H9 (cell line): Measurements from ENCODE around the gene COG3. TPM values are rescaled to one million over a fixed set of nuclear protein-coding genes. Genes with fewer than 3 reads are reported as not detected.

Experiments used
- DNase-seq: peaks from one replicate; pipeline ENCODE4 v3.0.0-alpha.2; 2017
- H2AFZ ChIP-seq: one replicate; pipeline ENCODE4 v1.6.1; 2013; ENCODE audit warnings: mild to moderate bottlenecking, low read length, control low read depth, moderate library complexity
- H2AK5ac ChIP-seq: 2 replicates; pipeline ENCODE4 v1.6.1; 2013; ENCODE audit warnings: low read length, control low read depth, mixed read lengths; ENCODE audit not compliant: insufficient read length
- H2BK120ac ChIP-seq: one replicate; pipeline ENCODE4 v1.6.1; 2013; ENCODE audit warnings: low read depth, mild to moderate bottlenecking, low read length, control low read depth, inconsistent platforms; ENCODE audit not compliant: poor library complexity, severe bottlenecking
- H2BK12ac ChIP-seq: 2 replicates; pipeline ENCODE4 v1.6.1; 2013; ENCODE audit warnings: low read length, control low read depth, mixed read lengths, low read depth; ENCODE audit not compliant: insufficient read length
- H2BK15ac ChIP-seq: 2 replicates; pipeline ENCODE4 v1.6.1; 2013; ENCODE audit warnings: low read depth, low read length, control low read depth
- H2BK20ac ChIP-seq: one replicate; pipeline ENCODE4 v1.6.1; 2013; ENCODE audit warnings: low read depth, mild to moderate bottlenecking, low read length, control low read depth, inconsistent platforms; ENCODE audit not compliant: poor library complexity, severe bottlenecking
- H2BK5ac ChIP-seq: 2 replicates; pipeline ENCODE4 v1.6.1; 2013; ENCODE audit warnings: low read length, control low read depth, mixed read lengths; ENCODE audit not compliant: insufficient read length
- H3K14ac ChIP-seq: 2 replicates; pipeline ENCODE4 v1.6.1; 2013; ENCODE audit warnings: low read length, control low read depth; ENCODE audit not compliant: insufficient read depth
- H3K18ac ChIP-seq: 2 replicates; pipeline ENCODE4 v1.6.1; 2013; ENCODE audit warnings: low read depth, mild to moderate bottlenecking, mixed read lengths, low read length, control low read depth; ENCODE audit not compliant: insufficient read length
- H3K23ac ChIP-seq: 2 replicates; pipeline ENCODE4 v1.6.1; 2013; ENCODE audit warnings: low read length, control low read depth, mixed read lengths, low read depth; ENCODE audit not compliant: insufficient read length
- H3K23me2 ChIP-seq: 2 replicates; pipeline ENCODE4 v1.6.1; 2013; ENCODE audit warnings: low read depth, mild to moderate bottlenecking, mixed read lengths, low read length, control low read depth; ENCODE audit not compliant: insufficient read length, poor library complexity, severe bottlenecking
- H3K27ac ChIP-seq: 2 replicates; pipeline ENCODE4 v1.5.1; 2013; ENCODE audit warnings: low read length, control low read depth, mixed read lengths, low read depth; ENCODE audit not compliant: insufficient read length
- H3K27me3 ChIP-seq: 2 replicates; pipeline ENCODE4 v1.6.1; 2013; ENCODE audit warnings: low read length, control low read depth, inconsistent platforms; ENCODE audit not compliant: insufficient read depth
- H3K4ac ChIP-seq: 2 replicates; pipeline ENCODE4 v1.6.1; 2013; ENCODE audit warnings: low read depth, mild to moderate bottlenecking, control low read depth, inconsistent platforms, low read length, moderate library complexity
- H3K4me1 ChIP-seq: 2 replicates; pipeline ENCODE4 v1.6.1; 2013; ENCODE audit warnings: low read length, control low read depth, inconsistent platforms; ENCODE audit not compliant: insufficient read depth
- H3K4me2 ChIP-seq: 2 replicates; pipeline ENCODE4 v1.6.1; 2013; ENCODE audit warnings: low read length, control low read depth, mixed read lengths; ENCODE audit not compliant: insufficient read length, insufficient read depth
- H3K56ac ChIP-seq: 2 replicates; pipeline ENCODE4 v1.6.1; 2013; ENCODE audit warnings: low read depth, mild to moderate bottlenecking, mixed read lengths, low read length, control low read depth; ENCODE audit not compliant: insufficient read length
- H3K79me1 ChIP-seq: 2 replicates; pipeline ENCODE4 v1.6.1; 2013; ENCODE audit warnings: low read depth, mild to moderate bottlenecking, moderate library complexity, low read length, control low read depth, inconsistent platforms; ENCODE audit not compliant: insufficient read depth, poor library complexity, severe bottlenecking
- H3K79me2 ChIP-seq: 2 replicates; pipeline ENCODE4 v1.6.1; 2013; ENCODE audit warnings: low read length, control low read depth, inconsistent platforms; ENCODE audit not compliant: insufficient read depth
- H3K9ac ChIP-seq: 2 replicates; pipeline ENCODE4 v1.6.1; 2013; ENCODE audit warnings: low read length, control low read depth, mixed read lengths; ENCODE audit not compliant: insufficient read length; ENCODE audit errors: extremely low read depth
- H3K9me3 ChIP-seq: one replicate; pipeline ENCODE4 v1.6.1; 2013; ENCODE audit warnings: low read depth, low read length, inconsistent platforms; ENCODE audit not compliant: control insufficient read depth
- H3T11ph ChIP-seq: one replicate; pipeline ENCODE4 v1.6.1; 2013; ENCODE audit warnings: mild to moderate bottlenecking, low read length, control low read depth, inconsistent platforms
- H4K20me1 ChIP-seq: one replicate; pipeline ENCODE4 v1.6.1; 2013; ENCODE audit not compliant: control insufficient read depth, insufficient read length, insufficient read depth
- H4K5ac ChIP-seq: 2 replicates; pipeline ENCODE4 v1.6.1; 2013; ENCODE audit warnings: low read depth, mild to moderate bottlenecking, mixed read lengths, low read length, control low read depth; ENCODE audit not compliant: insufficient read length
- H4K8ac ChIP-seq: replicated peaks from 2 replicates; pipeline ENCODE4 v1.6.1; 2013; ENCODE audit warnings: low read length, control low read depth, mixed read lengths, low read depth; ENCODE audit not compliant: insufficient read length
- H4K91ac ChIP-seq: 2 replicates; pipeline ENCODE4 v1.6.1; 2013; ENCODE audit warnings: low read depth, mild to moderate bottlenecking, moderate library complexity, mixed read lengths, low read length, control low read depth; ENCODE audit not compliant: insufficient read length
- H3K27ac Mint-ChIP-seq, 3 experiments: 2 replicates in 2 of 3; 3 replicates in 1 of 3; pipeline ENCODE4 v1.8.0; 2020 to 2021; ENCODE audit warnings: mixed read lengths in 3 of 3, mild to moderate bottlenecking in 1 of 3, moderate library complexity in 1 of 3
- H3K27me3 Mint-ChIP-seq: 2 replicates; pipeline ENCODE4 v1.8.0; 2021; ENCODE audit warnings: low read depth, mild to moderate bottlenecking, moderate library complexity, mixed read lengths
- H3K36me3 Mint-ChIP-seq, 3 experiments: 2 replicates in 2 of 3; 3 replicates in 1 of 3; pipeline ENCODE4 v1.8.0; 2020 to 2021; ENCODE audit warnings: low read depth in 3 of 3, mixed read lengths in 3 of 3; ENCODE audit not compliant: insufficient read depth in 1 of 3
- H3K4me1 Mint-ChIP-seq, 2 experiments: 2 replicates each; pipeline ENCODE4 v1.8.0; 2020; ENCODE audit warnings: mixed read lengths in 2 of 2
- H3K4me3 Mint-ChIP-seq, 2 experiments: 2 replicates in 1 of 2; 3 replicates in 1 of 2; pipeline ENCODE4 v1.8.0; 2020 to 2021; ENCODE audit warnings: mild to moderate bottlenecking in 2 of 2, mixed read lengths in 2 of 2, moderate library complexity in 1 of 2
- H3K9me3 Mint-ChIP-seq, 2 experiments: 2 replicates in 1 of 2; 3 replicates in 1 of 2; pipeline ENCODE4 v1.8.0; 2020; ENCODE audit warnings: mild to moderate bottlenecking in 2 of 2, mixed read lengths in 2 of 2, moderate library complexity in 1 of 2
- WGBS: extraction: QIAGEN DNeasy Blood & Tissue Kit; methylation state at CpG from one replicate; pipeline ENCODE4 v1.1.7; 2013; ENCODE audit warnings: missing lambda C conversion rate, low lambda C conversion rate, mixed read lengths; ENCODE audit not compliant: insufficient read length; ENCODE audit errors: extremely low coverage; 5-methylcytosine and 5-hydroxymethylcytosine counted together
- total RNA-seq: library from RNA; stranded (reverse); gene quantifications from 2 replicates; pipeline ENCODE4 v1.2.1, GENCODE V29; 2021
- TF ChIP-seq, protein P1 (sequence below): fragments of 200-600 bp; sonication (generic); conservative IDR thresholded peaks from 3 replicates; pipeline ENCODE4 v1.8.0; 2021; ENCODE audit warnings: antibody characterized with exemption, mild to moderate bottlenecking

COG3 gene
- total RNA-seq, 1 experiment from 2014 or later = 16.5 TPM

GRCh38 chr13:45501175-45501526 is 36.4 kb downstream of the COG3 start:
- Histone ChIP-seq H4K8ac (no peak overlapping the region), H2BK15ac (no peak overlapping the region), H4K5ac (no peak overlapping the region), H3K79me2 (no peaks in the 10 kb centered on the region), H3K9me3 (no peaks in the 10 kb centered on the region), H4K20me1 (no peaks in the 10 kb centered on the region), H3K14ac (no peak overlapping the region), H3K23me2 (no peaks in the 10 kb centered on the region), H2BK12ac (no peak overlapping the region), H3K27me3 (no peaks in the 10 kb centered on the region), H2BK120ac (no peak overlapping the region), H3K56ac (no peak overlapping the region), H2AFZ (no peak overlapping the region), H2BK20ac (no peak overlapping the region), H3K18ac (no peak overlapping the region), H4K91ac (no peak overlapping the region), H3T11ph (no peak overlapping the region), H2BK5ac (no peak overlapping the region), H3K4ac (no peak overlapping the region), H3K79me1 (no peaks in the 10 kb centered on the region), H3K4me1 (no peaks in the 10 kb centered on the region), H3K27ac (no peak overlapping the region), H2AK5ac (no peak overlapping the region), H3K9ac (no peak overlapping the region), H3K23ac (no peak overlapping the region), H3K4me2 (no peak overlapping the region)
- no peaks in the 10 kb centered on the region for H3K4me1 Mint-ChIP-seq
- H3K4me3 Mint-ChIP-seq = no peak overlapping the region
- no peaks in the 10 kb centered on the region for H3K27me3 Mint-ChIP-seq
- no peaks in the 10 kb centered on the region; a peak in 1 of 5 replicates for H3K9me3 Mint-ChIP-seq
- TF ChIP-seq, protein P1, sequence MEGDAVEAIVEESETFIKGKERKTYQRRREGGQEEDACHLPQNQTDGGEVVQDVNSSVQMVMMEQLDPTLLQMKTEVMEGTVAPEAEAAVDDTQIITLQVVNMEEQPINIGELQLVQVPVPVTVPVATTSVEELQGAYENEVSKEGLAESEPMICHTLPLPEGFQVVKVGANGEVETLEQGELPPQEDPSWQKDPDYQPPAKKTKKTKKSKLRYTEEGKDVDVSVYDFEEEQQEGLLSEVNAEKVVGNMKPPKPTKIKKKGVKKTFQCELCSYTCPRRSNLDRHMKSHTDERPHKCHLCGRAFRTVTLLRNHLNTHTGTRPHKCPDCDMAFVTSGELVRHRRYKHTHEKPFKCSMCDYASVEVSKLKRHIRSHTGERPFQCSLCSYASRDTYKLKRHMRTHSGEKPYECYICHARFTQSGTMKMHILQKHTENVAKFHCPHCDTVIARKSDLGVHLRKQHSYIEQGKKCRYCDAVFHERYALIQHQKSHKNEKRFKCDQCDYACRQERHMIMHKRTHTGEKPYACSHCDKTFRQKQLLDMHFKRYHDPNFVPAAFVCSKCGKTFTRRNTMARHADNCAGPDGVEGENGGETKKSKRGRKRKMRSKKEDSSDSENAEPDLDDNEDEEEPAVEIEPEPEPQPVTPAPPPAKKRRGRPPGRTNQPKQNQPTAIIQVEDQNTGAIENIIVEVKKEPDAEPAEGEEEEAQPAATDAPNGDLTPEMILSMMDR = no peak
- no peak overlapping the region for H3K27ac Mint-ChIP-seq
- DNase-seq = no peak
- WGBS = no CpG with 5 or more reads among the region's 1 CpG
- H3K36me3 Mint-ChIP-seq = peaks cover 37 to 59% (median 44%) of the 10 kb centered on the region in 3 experiments
